K562 (cell line): Measurements from ENCODE around the gene PHOSPHO1. TPM values are rescaled to one million over a fixed set of nuclear protein-coding genes. Genes with fewer than 3 reads are reported as not detected.

Source experiments
- CAMTA2 ChIP-seq: fragments of 250-450 bp; sonication (Bioruptor Pico); conservative IDR thresholded peaks from 2 replicates; pipeline ENCODE4 v1.5.1; 2022
- CBX8 ChIP-seq: fragments of 200-600 bp; sonication (generic); IDR thresholded peaks from 2 replicates; pipeline ENCODE4 v1.6.1; 2012; ENCODE audit warnings: borderline replicate concordance, mixed run types, low read depth, mild to moderate bottlenecking, moderate library complexity, mixed read lengths, low read length, control low read depth, inconsistent platforms; ENCODE audit not compliant: poor library complexity, severe bottlenecking; ENCODE audit errors: extremely low read depth
- GTF2E2 ChIP-seq: fragments of 200-800 bp; sonication (Bioruptor generic); IDR thresholded peaks from 2 replicates; pipeline ENCODE4 v1.6.1; 2016; ENCODE audit warnings: missing genetic modification characterization, missing compliant biosample characterization
- MAFF ChIP-seq: IDR thresholded peaks from 2 replicates; pipeline ENCODE4 v1.6.1; 2012; ENCODE audit warnings: low read length, improper control_type of control experiment
- NFATC3 ChIP-seq: fragments of 450-650 bp; IDR thresholded peaks from 2 replicates; pipeline ENCODE4 v1.6.1; 2017; ENCODE audit warnings: mild to moderate bottlenecking
- PHF20 ChIP-seq: fragments of 450-650 bp; IDR thresholded peaks from 2 replicates; pipeline ENCODE4 v1.6.1; 2018; ENCODE audit not compliant: partially characterized antibody
- RFX5 ChIP-seq: IDR thresholded peaks from 2 replicates; pipeline ENCODE4 v1.6.1; 2011; ENCODE audit warnings: low read depth, mild to moderate bottlenecking, improper control_type of control experiment, low read length
- SMARCE1 ChIP-seq: fragments of 450-650 bp; IDR thresholded peaks from 2 replicates; pipeline ENCODE4 v1.7.1; 2016; ENCODE audit warnings: mild to moderate bottlenecking
- STAT5A ChIP-seq: IDR thresholded peaks from 2 replicates; pipeline ENCODE4 v1.6.1; 2012; ENCODE audit warnings: low read length, inconsistent platforms, borderline replicate concordance
- TFAM ChIP-seq: fragments of 250-450 bp; sonication (Bioruptor Pico); conservative IDR thresholded peaks from 2 replicates; pipeline ENCODE4 v1.5.0; 2021; ENCODE audit warnings: mild to moderate bottlenecking, moderate library complexity
- TOE1 ChIP-seq, 2 experiments: fragments of 450-650 bp in 1 of 2; sonication (generic) in 1 of 2; formaldehyde crosslinking in 1 of 2; IDR thresholded peaks; 2 replicates each; pipeline versions ENCODE4 v1.7.1 to v1.8.0; 2016 to 2022; ENCODE audit warnings: borderline replicate concordance in 2 of 2, mild to moderate bottlenecking in 2 of 2, antibody characterized with exemption in 1 of 2, inconsistent platforms in 1 of 2, low read depth in 1 of 2, missing genetic modification reagents in 1 of 2, moderate library complexity in 1 of 2
- ZBTB8A ChIP-seq: fragments of 450-650 bp; IDR thresholded peaks from 2 replicates; pipeline ENCODE4 v1.6.1; 2018; ENCODE audit warnings: mild to moderate bottlenecking, moderate library complexity; ENCODE audit not compliant: partially characterized antibody
- ZKSCAN8 ChIP-seq: fragments of 200-800 bp; sonication (Bioruptor generic); IDR thresholded peaks from 2 replicates; pipeline ENCODE4 v1.6.1; 2016; ENCODE audit warnings: missing genetic modification characterization, missing compliant biosample characterization
- ZNF583 ChIP-seq: fragments of 250-450 bp; sonication (Bioruptor Pico); IDR thresholded peaks from 2 replicates; pipeline ENCODE4 v1.4.0; 2020
- polyA plus RNA-seq, 8 experiments: library from polyadenylated mRNA; depleted of rRNA in 4 of 8; stranded (reverse) in 5 of 8; unstranded in 3 of 8; fragments of >200 nt; fragmentation: Nextera tagmentation in 2 of 8; fragmentation: Illumina TruSeq in 1 of 8; extraction: Ambion mirVana in 2 of 8; extraction: Trizol in 1 of 8; gene quantifications; 2 replicates each; pipeline versions ENCODE4 v1.2.1 to v1.2.3, GENCODE V29; 2011 to 2014; ENCODE audit warnings: inconsistent platforms in 1 of 8, missing spikeins in 1 of 8
- total RNA-seq, 7 experiments: library from RNA; depleted of rRNA in 6 of 7; stranded (reverse); fragments of >200 nt in 6 of 7; fragmentation: Illumina TruSeq in 2 of 7; extraction: Trizol in 2 of 7; gene quantifications; 2 replicates each; pipeline versions ENCODE4 v1.2.1 to v1.2.3, GENCODE V29; 2011 to 2021; ENCODE audit warnings: low replicate concordance in 1 of 7
- TF ChIP-seq, protein P1 (sequence below): fragments of 450-650 bp; conservative IDR thresholded peaks from 2 replicates; pipeline ENCODE4 v1.6.1; 2016; ENCODE audit warnings: missing genetic modification characterization, low read depth, mild to moderate bottlenecking, control low read depth, missing compliant biosample characterization
- TF ChIP-seq, protein P2 (sequence below): fragments of 250-450 bp; sonication (Bioruptor Pico); IDR thresholded peaks from 2 replicates; pipeline ENCODE4 v1.4.0; 2020

PHOSPHO1 gene
- total and polyA plus RNA-seq, 9 of the 15 experiments (the other 6 are each of a cell fraction or from before 2014, with no cell fraction given), result 0.06 to 0.07 TPM; not detected in 7

DNA sequence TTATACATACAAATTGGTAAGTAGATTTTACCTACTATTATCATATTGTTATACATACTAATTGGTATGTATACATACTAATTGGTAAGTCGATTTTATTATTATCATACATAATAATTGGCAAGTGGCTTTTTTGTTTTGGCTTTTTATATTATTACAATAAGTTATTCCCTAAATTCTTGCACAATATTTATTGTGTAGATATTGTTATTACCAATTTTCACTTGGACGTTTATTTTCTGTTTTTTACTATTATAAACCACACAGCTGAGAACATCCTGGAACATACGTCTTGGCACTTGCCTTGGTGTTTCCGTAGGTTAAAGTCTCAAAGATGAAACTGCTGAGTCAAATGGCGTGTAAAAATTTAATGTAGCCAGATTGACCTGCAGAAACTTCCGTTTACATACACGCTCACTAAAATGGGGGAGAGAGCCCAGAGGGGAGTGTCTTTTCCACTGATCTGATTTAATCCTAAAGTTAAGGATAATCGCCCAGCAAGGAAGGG is 39.1 kb downstream of the PHOSPHO1 start (continued):
- TF ChIP-seq, protein P1, sequence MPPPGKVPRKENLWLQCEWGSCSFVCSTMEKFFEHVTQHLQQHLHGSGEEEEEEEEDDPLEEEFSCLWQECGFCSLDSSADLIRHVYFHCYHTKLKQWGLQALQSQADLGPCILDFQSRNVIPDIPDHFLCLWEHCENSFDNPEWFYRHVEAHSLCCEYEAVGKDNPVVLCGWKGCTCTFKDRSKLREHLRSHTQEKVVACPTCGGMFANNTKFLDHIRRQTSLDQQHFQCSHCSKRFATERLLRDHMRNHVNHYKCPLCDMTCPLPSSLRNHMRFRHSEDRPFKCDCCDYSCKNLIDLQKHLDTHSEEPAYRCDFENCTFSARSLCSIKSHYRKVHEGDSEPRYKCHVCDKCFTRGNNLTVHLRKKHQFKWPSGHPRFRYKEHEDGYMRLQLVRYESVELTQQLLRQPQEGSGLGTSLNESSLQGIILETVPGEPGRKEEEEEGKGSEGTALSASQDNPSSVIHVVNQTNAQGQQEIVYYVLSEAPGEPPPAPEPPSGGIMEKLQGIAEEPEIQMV (tag), result no peak
- TF ChIP-seq ZKSCAN8 (CRISPR knock-in tag) (0 out of 2 replicates have a peak, but pooled peaks have one; percentile 60), RFX5 (0 out of 2 replicates have a peak, but pooled peaks have one; percentile 28), MAFF (peak; percentile 79), TFAM (CRISPR knock-in tag) (no peak), SMARCE1 (no peak), CBX8 (no peak), NFATC3 (no peak), CAMTA2 (CRISPR knock-in tag) (no peak), ZNF583 (CRISPR knock-in tag) (no peak), GTF2E2 (tag) (no peak), TOE1 (IDR thresholded peaks at IDR 0.05; ENCODE audit: borderline replicate concordance) (no peak), TOE1 (CRISPR knock-in tag; IDR thresholded peaks at IDR 0.05; ENCODE audit: borderline replicate concordance, low read depth) (no peak), STAT5A (no peak), PHF20 (no peak), ZBTB8A (no peak)
- TF ChIP-seq, protein P2, sequence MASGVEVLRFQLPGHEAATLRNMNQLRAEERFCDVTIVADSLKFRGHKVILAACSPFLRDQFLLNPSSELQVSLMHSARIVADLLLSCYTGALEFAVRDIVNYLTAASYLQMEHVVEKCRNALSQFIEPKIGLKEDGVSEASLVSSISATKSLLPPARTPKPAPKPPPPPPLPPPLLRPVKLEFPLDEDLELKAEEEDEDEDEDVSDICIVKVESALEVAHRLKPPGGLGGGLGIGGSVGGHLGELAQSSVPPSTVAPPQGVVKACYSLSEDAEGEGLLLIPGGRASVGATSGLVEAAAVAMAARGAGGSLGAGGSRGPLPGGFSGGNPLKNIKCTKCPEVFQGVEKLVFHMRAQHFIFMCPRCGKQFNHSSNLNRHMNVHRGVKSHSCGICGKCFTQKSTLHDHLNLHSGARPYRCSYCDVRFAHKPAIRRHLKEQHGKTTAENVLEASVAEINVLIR (CRISPR knock-in tag), result no peak
